Aorta (tissue), 5 donors: ENCODE data around the gene CGRRF1. TPM values are rescaled to one million over a fixed set of nuclear protein-coding genes. Genes with fewer than 3 reads are reported as not detected.
A peak's percentile ranks its signal among the peaks of the same experiment; 100 is the strongest.

Experiments
- ATAC-seq: fragments of 200-7000 bp; cut with Tn5 transposase; one replicate; pipeline ENCODE4 v1.9.1; 2022; ENCODE audit warnings: moderate library complexity; ENCODE audit not compliant: low FRiP score
- DNase-seq, 2 donors: peaks; one replicate each; pipeline ENCODE4 v3.0.0-alpha.2; 2020
- H3K27ac ChIP-seq, 2 donors: one replicate each; pipeline ENCODE4 v1.5.1; 2013; ENCODE audit warnings: low read length in 2 of 2, mild to moderate bottlenecking in 2 of 2, moderate library complexity in 2 of 2, control low read depth in 1 of 2, inconsistent platforms in 1 of 2, low read depth in 1 of 2
- H3K27me3 ChIP-seq, 2 donors: one replicate each; pipeline ENCODE4 v1.6.1; 2013; ENCODE audit warnings: control low read depth in 1 of 2, low read length in 1 of 2, mild to moderate bottlenecking in 1 of 2, moderate library complexity in 1 of 2; ENCODE audit not compliant: insufficient read depth in 2 of 2, control insufficient read depth in 1 of 2
- H3K36me3 ChIP-seq, 2 donors: one replicate each; pipeline ENCODE4 v1.6.1; 2013; ENCODE audit warnings: control low read depth in 1 of 2, low read length in 1 of 2, mild to moderate bottlenecking in 1 of 2; ENCODE audit not compliant: insufficient read depth in 2 of 2, control insufficient read depth in 1 of 2
- H3K4me1 ChIP-seq, 2 donors: one replicate each; pipeline ENCODE4 v1.6.1; 2013; ENCODE audit warnings: low read length in 2 of 2, control low read depth in 1 of 2, mild to moderate bottlenecking in 1 of 2, moderate library complexity in 1 of 2; ENCODE audit not compliant: insufficient read depth in 2 of 2, control insufficient read depth in 1 of 2
- H3K4me3 ChIP-seq, 2 donors: one replicate each; pipeline ENCODE4 v1.5.1; 2013; ENCODE audit warnings: low read length in 2 of 2, control low read depth in 1 of 2, mild to moderate bottlenecking in 1 of 2
- H3K9me3 ChIP-seq: one replicate; pipeline ENCODE4 v1.6.1; 2013; ENCODE audit warnings: mild to moderate bottlenecking, low read length; ENCODE audit not compliant: control insufficient read depth
- WGBS, 2 donors: extraction: QIAGEN DNeasy Blood & Tissue Kit; methylation state at CpG; one replicate each; pipeline ENCODE4 v1.1.7; 2013; 5-methylcytosine and 5-hydroxymethylcytosine counted together
- intact Hi-C, 2 donors: fragments of 100-400 bp; cut with DNase I; formaldehyde crosslinking; loops; one replicate each; pipeline versions ENCODE4 v1.14.2 to v1.15.0; 2022
- polyA plus RNA-seq, 2 donors: library from polyadenylated mRNA; stranded (reverse); fragments of 200-250 nt; gene quantifications; one replicate each; pipeline ENCODE4 v1.2.3, GENCODE V29; 2013
- total RNA-seq, 2 donors: library from RNA; stranded (reverse); fragmentation: NEBNext Ultra II Directional; extraction: Animal tissue kit (Norgen Biotek cat#: 25700); gene quantifications; one replicate each; pipeline ENCODE4 v1.2.1, GENCODE V29; 2021
- donor health status: healthy with polysubstance abuse.
- donor health status: Bipolar disorder and iron deficiency.
- donor health status: DM: no; HTN: no; CAD: no.
- donor health status: DM: no; HTN: no; CAD: no.
- donor health status: DM: yes; HTN: yes; CAD: no.

The CGRRF1 gene
- total and polyA plus RNA-seq, 4 donors = 18.7 to 25.4 (median 20.6) TPM

DNA sequence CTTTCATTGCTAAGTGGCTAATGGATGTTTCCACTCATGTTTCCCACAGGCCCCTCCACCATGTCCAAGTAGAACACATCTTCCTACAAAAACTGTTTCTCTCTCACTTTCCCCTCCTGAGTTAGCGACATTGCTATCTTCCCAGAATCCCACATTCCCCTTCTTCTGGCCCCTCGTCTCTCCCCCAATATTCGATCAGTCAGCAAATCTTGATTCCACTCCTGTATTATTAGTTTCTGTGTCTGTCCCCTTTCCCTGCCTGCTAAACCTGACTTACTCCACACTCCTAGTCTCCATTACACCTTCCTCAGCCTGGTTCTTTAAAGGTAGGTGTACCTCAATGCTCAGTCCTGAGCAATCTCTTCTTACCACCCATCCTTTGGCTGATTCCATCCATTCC is 37.9 kb downstream of the CGRRF1 start:
- 94 to 97% methylated on average over 3 of the region's 3 CpGs for WGBS, 2 donors
- H3K4me3 ChIP-seq = no peak overlapping the region
- no peaks in the 10 kb centered on the region for H3K36me3 ChIP-seq
- no peak for DNase-seq
- no peak for ATAC-seq
- H3K4me1 ChIP-seq = no peaks in the 10 kb centered on the region
- H3K27me3 ChIP-seq = no peaks in the 10 kb centered on the region
- no peaks in the 10 kb centered on the region for H3K9me3 ChIP-seq
- intact Hi-C loops = no loop called here
- no peak overlapping the region for H3K27ac ChIP-seq

DNA sequence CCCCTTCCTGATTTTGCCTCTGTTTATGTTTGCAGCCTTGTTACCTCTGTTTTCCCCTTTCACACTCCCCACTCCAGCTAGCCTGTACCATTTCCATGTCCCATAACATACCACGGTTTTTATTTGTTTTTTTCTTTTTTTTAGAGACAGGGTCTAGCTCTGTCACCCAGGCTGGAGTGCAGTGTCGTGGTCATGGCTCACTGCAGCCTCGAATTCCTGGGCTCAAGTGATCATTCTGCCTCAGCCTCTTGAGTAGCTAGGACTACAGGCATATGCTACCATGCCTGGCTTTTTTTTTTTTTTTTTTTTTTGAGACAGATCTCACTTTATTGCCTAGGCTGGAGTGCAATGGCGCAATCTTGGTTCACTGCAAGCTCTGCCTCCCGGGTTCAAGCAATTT is 38.8 kb downstream of the CGRRF1 start:
- H3K27me3 ChIP-seq = no peaks in the 10 kb centered on the region
- no peaks in the 10 kb centered on the region for H3K36me3 ChIP-seq
- no peaks in the 10 kb centered on the region for H3K9me3 ChIP-seq
- WGBS, 2 donors = 78 to 81% methylated on average over 5 of the region's 5 CpGs
- no peak overlapping the region for H3K4me3 ChIP-seq
- H3K4me1 ChIP-seq = no peaks in the 10 kb centered on the region
- H3K27ac ChIP-seq = no peak overlapping the region
- intact Hi-C loops = no loop called here
- no peak for ATAC-seq
- DNase-seq = no peak

DNA sequence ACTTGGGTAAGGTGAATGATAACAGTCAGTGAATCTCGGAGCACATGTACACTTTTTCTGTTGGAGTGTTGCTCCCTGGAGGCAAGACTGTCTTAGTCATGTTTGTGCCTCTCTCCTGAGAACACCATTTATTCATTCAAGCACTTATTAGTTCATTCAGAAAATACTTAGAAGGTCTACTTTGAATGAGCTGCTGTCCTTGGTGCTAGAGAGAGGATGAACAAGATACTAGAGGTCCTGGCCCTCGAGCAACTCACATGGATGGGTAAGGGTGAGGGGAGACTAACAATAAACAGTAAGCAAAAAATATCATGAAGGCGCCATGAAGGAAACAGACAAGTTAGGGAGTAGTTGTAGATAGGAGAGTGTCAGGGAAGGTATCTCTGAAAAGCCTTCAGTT is 40.2 kb downstream of the CGRRF1 start:
- H3K4me1 ChIP-seq = no peaks in the 10 kb centered on the region
- ATAC-seq (no peak), DNase-seq (no peak)
- no peak overlapping the region for H3K4me3 ChIP-seq
- no peaks in the 10 kb centered on the region for H3K36me3 ChIP-seq
- intact Hi-C loops = no loop called here
- no peaks in the 10 kb centered on the region for H3K27me3 ChIP-seq
- H3K27ac ChIP-seq = no peak overlapping the region
- 87 to 89% methylated on average over 3 of the region's 3 CpGs for WGBS, 2 donors
- no peaks in the 10 kb centered on the region for H3K9me3 ChIP-seq

DNA sequence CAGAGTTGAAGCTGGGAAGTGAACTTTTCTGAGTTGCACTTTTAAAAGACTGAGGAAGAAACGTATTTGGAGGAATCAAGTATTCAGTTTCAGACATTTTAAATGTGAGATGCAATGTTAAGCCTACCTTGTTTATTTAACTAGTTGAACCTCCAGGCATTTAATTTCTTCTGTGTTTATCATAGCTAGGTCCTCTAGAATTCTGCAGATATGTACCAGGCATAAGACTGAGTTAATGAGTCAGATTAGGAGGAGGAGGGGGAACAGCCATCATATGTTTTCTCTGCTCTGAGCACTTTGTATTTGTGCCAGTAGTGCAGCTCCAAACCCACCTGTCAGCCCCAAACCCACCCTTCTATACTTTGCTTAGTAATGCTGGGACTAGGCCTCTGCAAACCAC is 40.8 kb downstream of the CGRRF1 start:
- Histone ChIP-seq H3K4me1 (no peaks in the 10 kb centered on the region), H3K36me3 (no peaks in the 10 kb centered on the region), H3K4me3 (no peak overlapping the region), H3K9me3 (no peaks in the 10 kb centered on the region), H3K27ac (no peak overlapping the region), H3K27me3 (no peaks in the 10 kb centered on the region)
- no peak for DNase-seq
- no peak for ATAC-seq
- intact Hi-C loops = no loop called here
- 81 to 84% methylated on average over 1 of the region's 1 CpG for WGBS, 2 donors

GRCh38 chr14:54554401-54554800 is 44.7 kb downstream of the CGRRF1 start:
- no peaks in the 10 kb centered on the region for H3K36me3 ChIP-seq
- WGBS, 2 donors = 94 to 96% methylated on average over 2 of the region's 2 CpGs

GRCh38 chr14:54555651-54556050 is 45.9 kb downstream of the CGRRF1 start:
- ATAC-seq = no peak
- 92 to 97% methylated on average over 2 of the region's 2 CpGs for WGBS, 2 donors
- DNase-seq = no peak
- Histone ChIP-seq H3K4me3 (no peak overlapping the region), H3K9me3 (no peaks in the 10 kb centered on the region), H3K27me3 (no peaks in the 10 kb centered on the region), H3K36me3 (no peaks in the 10 kb centered on the region), H3K27ac (no peak overlapping the region), H3K4me1 (no peaks in the 10 kb centered on the region)
- intact Hi-C loops = no loop called here

More at GRCh38 chr14:54554401-54554800, 44.7 kb downstream of the CGRRF1 start:
- Histone ChIP-seq H3K27me3 (no peaks in the 10 kb centered on the region), H3K9me3 (no peaks in the 10 kb centered on the region), H3K27ac (no peak overlapping the region), H3K4me3 (no peak overlapping the region), H3K4me1 (no peaks in the 10 kb centered on the region)
- intact Hi-C loops = no loop called here
- no peak for ATAC-seq
- no peak for DNase-seq

- no peaks in the 10 kb centered on the region for H3K36me3 ChIP-seq
- H3K4me1 ChIP-seq = no peaks in the 10 kb centered on the region
- ATAC-seq (no peak), DNase-seq (no peak)
- H3K9me3 ChIP-seq = no peaks in the 10 kb centered on the region
- 90 to 92% methylated on average over 9 of the region's 9 CpGs for WGBS, 2 donors
- no peak overlapping the region for H3K4me3 ChIP-seq
- intact Hi-C loops = no loop called here
- no peak overlapping the region for H3K27ac ChIP-seq
- H3K27me3 ChIP-seq = no peaks in the 10 kb centered on the region
Observed at GRCh38 chr14:54556535-54556934, 46.8 kb downstream of the CGRRF1 start.

DNA sequence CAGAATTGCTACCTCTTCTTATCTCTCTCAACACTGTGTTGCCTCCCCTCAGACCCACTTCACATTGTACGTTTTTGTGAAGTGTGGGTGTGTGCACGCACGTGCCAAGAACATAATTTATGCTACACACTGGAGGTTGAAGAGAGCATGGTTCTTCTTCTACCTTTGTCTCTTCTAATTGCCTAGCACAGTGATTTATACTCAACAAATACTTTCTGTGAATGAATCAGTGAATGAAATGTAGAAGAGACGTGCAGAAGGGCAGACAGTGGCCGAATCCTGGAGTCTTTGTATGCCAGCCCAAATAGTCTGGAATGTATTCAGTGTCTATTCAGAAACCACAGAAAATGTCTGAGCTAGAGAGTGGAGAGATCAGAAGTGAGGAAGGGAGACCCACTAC is 52.6 kb downstream of the CGRRF1 start:
- H3K36me3 ChIP-seq = no peaks in the 10 kb centered on the region
- WGBS, 2 donors = 49 to 51% methylated on average over 5 of the region's 5 CpGs
- H3K4me3 ChIP-seq = no peak overlapping the region
- no peaks in the 10 kb centered on the region for H3K9me3 ChIP-seq
- H3K27me3 ChIP-seq = no peaks in the 10 kb centered on the region
- intact Hi-C loops = loop anchor here (2.0 to 10.0 kb wide), 2 partner anchors 244 to 332 kb away; no protein-coding TSS in a partner anchor
- no peaks in the 10 kb centered on the region for H3K4me1 ChIP-seq
- ATAC-seq (no peak), DNase-seq (no peak)
- no peak overlapping the region for H3K27ac ChIP-seq

- H3K36me3 ChIP-seq = no peaks in the 10 kb centered on the region
- intact Hi-C loops = loop anchor here (2.0 to 10.0 kb wide), 3 partner anchors 211 to 331 kb away; no protein-coding TSS in a partner anchor
- 3% methylated on average over 9 of the region's 9 CpGs for WGBS, 2 donors
- ATAC-seq (no peak), DNase-seq (no peak)
- no peaks in the 10 kb centered on the region for H3K4me1 ChIP-seq
- H3K9me3 ChIP-seq = no peaks in the 10 kb centered on the region
- H3K4me3 ChIP-seq = peak overlapping the region; percentile 65 to 68
- H3K27me3 ChIP-seq = no peaks in the 10 kb centered on the region
- H3K27ac ChIP-seq = peak overlapping the region; percentile 49 to 98
Observed at GRCh38 chr14:54564071-54564867, 54.6 kb downstream of the CGRRF1 start.
